ENCODE results near the gene TMEM106C.

TMEM106C gene

DNA sequence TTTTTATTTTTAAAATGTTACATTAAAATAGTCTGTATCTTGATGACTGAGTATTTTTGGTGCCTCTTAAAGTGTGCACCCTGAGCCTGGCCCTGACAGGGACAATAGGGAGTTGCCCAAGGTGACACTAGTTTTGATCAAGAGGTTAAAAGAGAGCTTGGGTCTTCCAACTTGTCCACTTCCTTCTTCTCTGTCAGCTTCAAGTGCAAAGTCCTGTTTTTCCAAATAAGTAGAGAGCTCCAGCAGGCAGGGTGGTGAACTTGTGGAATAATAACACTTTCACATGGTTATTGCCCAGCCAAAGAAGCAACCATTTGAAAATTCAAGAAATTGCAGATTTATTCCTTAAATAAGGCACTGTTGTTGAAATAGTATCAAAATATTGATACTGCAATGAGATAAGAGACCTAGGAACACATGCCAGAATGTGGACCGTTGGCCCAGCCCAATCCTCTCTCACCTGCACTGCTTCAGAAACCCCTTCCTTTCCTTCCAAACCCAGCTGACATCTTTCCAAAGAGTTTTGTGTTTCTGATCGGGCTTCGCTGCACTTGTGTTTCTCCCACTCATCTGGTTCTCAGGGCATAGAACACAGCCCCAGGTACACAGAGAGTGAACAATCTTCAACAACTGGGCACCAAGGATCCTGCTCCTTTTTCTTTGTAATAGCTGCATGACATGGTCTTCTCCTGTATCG lies 54.7 kb downstream of the TMEM106C start:
- DNase-seq, result no peak

Data from hematopoietic multipotent progenitor cell treated with erythropoietin and hydrocortisone succinate and interleukin-3 and kit ligand, for 4 days (in vitro differentiated cells).